GM10266 (cell line): ENCODE measurements around the gene TCF7L1.
"Not testable (repeated sequence)": the region's sequence is repeated elsewhere in the genome, so short reads cannot be mapped to it uniquely, and the experiment has no call there.

Experiments used
- DNase-seq: peaks from one replicate; pipeline ENCODE4 v3.0.0; 2012; ENCODE audit errors: extremely low spot score
- CTCF ChIP-seq: IDR thresholded peaks from 2 replicates; pipeline ENCODE4 v1.5.1; 2012; ENCODE audit warnings: mild to moderate bottlenecking, low read depth; ENCODE audit not compliant: control insufficient read depth, insufficient read depth; ENCODE audit errors: missing control alignments

Gene TCF7L1

GRCh38 chr2:85145116-85145820 is 12.1 kb downstream of the TCF7L1 start:
- no peak for DNase-seq
- TF ChIP-seq CTCF: no peak

DNA sequence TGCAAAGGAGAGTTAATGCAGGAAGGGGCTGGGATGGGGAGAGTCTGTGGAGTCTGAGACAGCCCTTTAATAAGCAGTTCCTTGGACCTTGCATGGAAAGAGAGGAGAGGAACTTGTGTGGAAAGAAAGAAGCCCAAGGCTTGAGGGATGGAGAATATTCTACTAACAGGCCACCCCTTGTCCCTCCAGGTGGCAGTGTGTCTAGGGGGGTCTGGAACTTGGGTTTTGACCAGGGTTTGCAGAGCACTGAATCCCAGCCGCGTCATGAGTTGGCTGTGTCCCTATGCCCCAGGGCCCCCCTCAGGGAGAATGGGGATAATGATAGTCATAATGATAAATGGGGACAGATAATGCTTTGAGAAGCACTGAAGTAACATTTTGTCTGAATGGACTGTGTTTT is 15.0 kb downstream of the TCF7L1 start:
- TF ChIP-seq CTCF: no peak
- DNase-seq: no peak

- no peak for TF ChIP-seq CTCF
These were observed 17.8 kb downstream of the TCF7L1 start for GRCh38 chr2:85151026-85151425.

GRCh38 chr2:85152895-85153294 is 19.7 kb downstream of the TCF7L1 start:
- no peak for TF ChIP-seq CTCF

More at GRCh38 chr2:85151026-85151425, 17.8 kb downstream of the TCF7L1 start:
- no peak for DNase-seq

GRCh38 chr2:85154048-85154753 is 21.0 kb downstream of the TCF7L1 start:
- DNase-seq: no peak
- no peak for TF ChIP-seq CTCF

More at GRCh38 chr2:85152895-85153294, 19.7 kb downstream of the TCF7L1 start:
- no peak for DNase-seq

DNA sequence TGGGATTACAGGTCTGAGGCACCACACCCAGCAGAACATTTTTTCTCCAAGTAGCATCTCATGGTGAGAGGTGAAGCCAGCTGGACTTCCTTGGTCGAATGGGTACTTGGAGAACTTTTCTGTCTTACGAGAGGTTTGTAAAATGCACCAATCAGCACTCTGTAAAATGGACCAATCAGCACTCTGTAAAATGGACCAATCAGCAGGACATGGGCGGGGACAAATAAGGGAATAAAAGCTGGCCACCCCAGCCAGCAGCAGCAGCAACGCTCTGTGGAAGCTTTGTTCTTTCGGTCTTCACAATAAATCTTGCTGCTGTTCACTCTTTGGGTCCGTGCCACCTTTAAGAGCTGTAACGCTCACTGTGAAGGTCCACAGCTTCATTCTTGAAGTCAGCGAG is 21.9 kb downstream of the TCF7L1 start:
- not testable (repeated sequence) for DNase-seq

- no peak for DNase-seq
- no peak for TF ChIP-seq CTCF
These were observed 23.0 kb downstream of the TCF7L1 start for GRCh38 chr2:85156153-85156552.
